Keratinocyte (primary cell): ENCODE measurements around the gene ZNF471. TPM values are rescaled to one million over a fixed set of nuclear protein-coding genes. Genes with fewer than 3 reads are reported as not detected.

Source experiments
- DNase-seq: peaks from one replicate; pipeline ENCODE4 v3.0.0-alpha.2; 2011; ENCODE audit warnings: low read depth, missing footprints, low spot score
- FAIRE-seq: peaks from 2 replicates; lab custom pipeline; 2011; peaks lifted over from hg19 to GRCh38; lab: Jason Lieb, UNC
- H2AFZ ChIP-seq: 2 replicates; pipeline ENCODE4 v1.6.0; 2012; ENCODE audit warnings: low read length, control low read depth, inconsistent platforms; ENCODE audit not compliant: control insufficient read depth
- H3K27ac ChIP-seq: 2 replicates; pipeline ENCODE4 v1.5.1; 2011; ENCODE audit warnings: low read length; ENCODE audit not compliant: control insufficient read depth, insufficient read depth
- H3K27me3 ChIP-seq: 3 replicates; pipeline ENCODE4 v1.6.0; 2011; ENCODE audit warnings: low read length; ENCODE audit not compliant: control insufficient read depth, insufficient read depth; ENCODE audit errors: extremely low read depth
- H3K36me3 ChIP-seq, 2 experiments: 2 replicates in 1 of 2; 3 replicates in 1 of 2; pipeline ENCODE4 v1.5.1; 2011; ENCODE audit warnings: low read length in 2 of 2, mild to moderate bottlenecking in 1 of 2; ENCODE audit not compliant: control insufficient read depth in 2 of 2, insufficient read depth in 2 of 2; ENCODE audit errors: extremely low read depth in 1 of 2
- H3K4me1 ChIP-seq: 3 replicates; pipeline ENCODE4 v1.5.1; 2011; ENCODE audit warnings: low read length; ENCODE audit not compliant: control insufficient read depth, insufficient read depth; ENCODE audit errors: extremely low read depth
- H3K4me2 ChIP-seq: 3 replicates; pipeline ENCODE4 v1.6.0; 2011; ENCODE audit warnings: low read depth, low read length; ENCODE audit not compliant: control insufficient read depth, insufficient read depth; ENCODE audit errors: extremely low read depth
- H3K4me3 ChIP-seq, 3 experiments: fragments of 200-600 bp in 1 of 3; sonication (generic) in 1 of 3; 2 replicates in 2 of 3; 3 replicates in 1 of 3; pipeline ENCODE4 v1.5.1; 2011 to 2016; ENCODE audit warnings: low read length in 3 of 3, mild to moderate bottlenecking in 3 of 3, control low read depth in 2 of 3, inconsistent platforms in 1 of 3, low read depth in 1 of 3, mixed read lengths in 1 of 3, mixed run types in 1 of 3, moderate library complexity in 1 of 3; ENCODE audit not compliant: control insufficient read depth in 2 of 3, insufficient read depth in 2 of 3; ENCODE audit errors: extremely low read depth in 1 of 3
- H3K79me2 ChIP-seq: 2 replicates; pipeline ENCODE4 v1.6.0; 2012; ENCODE audit warnings: low read length; ENCODE audit not compliant: control insufficient read depth, insufficient read depth
- H3K9ac ChIP-seq: 3 replicates; pipeline ENCODE4 v1.6.0; 2011; ENCODE audit warnings: low read length; ENCODE audit not compliant: control insufficient read depth, insufficient read depth; ENCODE audit errors: extremely low read depth
- H3K9me1 ChIP-seq: 3 replicates; pipeline ENCODE4 v1.6.0; 2011; ENCODE audit warnings: low read length; ENCODE audit not compliant: control insufficient read depth, insufficient read depth; ENCODE audit errors: extremely low read depth
- H3K9me3 ChIP-seq: 2 replicates; pipeline ENCODE4 v1.5.1; 2012; ENCODE audit warnings: low read depth, low read length; ENCODE audit not compliant: control insufficient read depth
- H4K20me1 ChIP-seq: 3 replicates; pipeline ENCODE4 v1.6.0; 2011; ENCODE audit warnings: low read length; ENCODE audit not compliant: control insufficient read depth, insufficient read depth; ENCODE audit errors: extremely low read depth
- CTCF ChIP-seq, 3 experiments: IDR thresholded peaks in 1 of 3; conservative IDR thresholded peaks in 1 of 3; optimal IDR thresholded peaks in 1 of 3; 2 replicates in 2 of 3; 3 replicates in 1 of 3; pipeline versions ENCODE3 to v1.5.1; 2011; ENCODE audit warnings: low read length in 3 of 3, mild to moderate bottlenecking in 3 of 3, moderate library complexity in 2 of 3, control low read depth in 1 of 3, inconsistent platforms in 1 of 3; ENCODE audit not compliant: insufficient read depth in 2 of 3; ENCODE audit errors: extremely low read depth in 1 of 3
- EZH2 ChIP-seq: IDR thresholded peaks from one replicate; pipeline ENCODE4 v1.6.1; 2012; ENCODE audit warnings: inconsistent platforms, mild to moderate bottlenecking, low read length, moderate library complexity
- dilution Hi-C: fragments of 300-500 bp; cut with MboI; formaldehyde crosslinking; loops from one replicate; pipeline ENCODE4 v1.7.0; 2020; ENCODE audit warnings: low sequenced_read_pairs; ENCODE audit not compliant: extremely low pct_ligation_motif_present
- polyA minus RNA-seq, 3 experiments: library from RNA; depleted of rRNA, polyadenylated mRNA; stranded (reverse); fragments of >200 nt; gene quantifications; 1 replicate in 1 of 3; 2 replicates in 1 of 3; 3 replicates in 1 of 3; pipeline ENCODE4 v1.2.3, GENCODE V29; 2011
- polyA plus RNA-seq, 5 experiments: library from polyadenylated mRNA; depleted of rRNA in 3 of 5; stranded (reverse) in 3 of 5; stranded (forward) in 1 of 5; unstranded in 1 of 5; fragments of >200 nt; gene quantifications; 1 replicate in 1 of 5; 2 replicates in 3 of 5; 3 replicates in 1 of 5; pipeline versions ENCODE4 v1.2.1 to v1.2.3, GENCODE V29; 2011 to 2012; ENCODE audit warnings: missing spikeins in 2 of 5, low read depth in 1 of 5, low replicate concordance in 1 of 5

Gene ZNF471
- polyA plus RNA-seq, result 1.8 to 5.8 TPM (median 5.1 TPM) in 3 replicates
- 3.6 TPM for polyA plus RNA-seq (2011; ENCODE audit: low read depth)
- polyA plus RNA-seq (2011; cell fraction: cytosol; rRNA removed), result 1.2 and 2.4 TPM in 2 replicates
- polyA plus RNA-seq (2011; cell fraction: nucleus; rRNA removed), result 20.9 and 21.5 TPM in 2 replicates
- polyA plus RNA-seq (2012; ENCODE audit: low replicate concordance), result 1.4 and 3.5 TPM in 2 replicates
- polyA minus RNA-seq, result 0.23 to 9.4 TPM (median 4.3 TPM) in 3 replicates
- polyA minus RNA-seq (2011; cell fraction: cytosol; rRNA and poly(A)+ RNA removed), result 1.5 TPM
- 3.8 and 7.7 TPM in 2 replicates for polyA minus RNA-seq (2011; cell fraction: nucleus; rRNA and poly(A)+ RNA removed)

DNA sequence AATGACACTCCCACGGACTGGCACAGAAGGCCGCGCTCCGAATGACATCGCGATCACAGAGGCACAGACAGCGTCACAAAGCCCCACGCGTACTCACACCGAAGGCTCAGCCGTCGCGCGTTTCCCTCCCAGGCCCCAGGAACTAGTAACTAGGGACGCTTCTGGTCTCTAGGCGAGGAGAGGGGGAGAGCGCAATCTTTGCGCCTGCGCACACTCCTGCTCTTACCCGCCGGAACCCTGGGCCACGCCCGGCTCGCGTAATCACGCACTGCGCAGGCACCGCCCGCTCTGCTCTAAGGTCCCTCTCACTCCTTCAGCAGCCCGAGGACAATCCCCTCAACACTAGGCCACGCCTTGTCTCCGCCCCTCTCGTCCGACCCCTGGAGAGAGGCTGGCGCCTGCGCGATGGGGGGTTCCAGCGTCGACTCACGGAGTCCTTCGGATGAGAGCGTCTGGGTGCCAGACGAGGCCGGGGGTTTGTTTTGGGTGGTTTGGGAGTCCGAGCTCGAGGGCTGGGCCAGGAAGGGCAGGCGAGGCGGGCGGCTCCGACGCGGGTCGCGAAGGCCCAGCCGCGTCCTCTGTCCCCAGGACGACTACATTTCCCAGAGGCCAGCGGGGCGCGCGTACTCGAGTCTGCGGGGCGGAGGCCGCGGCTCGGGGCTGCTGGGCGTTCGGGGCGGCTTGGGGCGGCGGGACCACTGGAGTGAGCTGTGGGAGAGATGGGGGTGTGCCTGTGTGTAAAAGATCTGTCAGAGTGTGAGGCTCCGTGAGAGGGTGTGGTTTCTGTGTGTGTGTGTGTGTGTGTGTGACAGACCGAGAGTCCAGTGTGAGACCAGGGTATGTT lies at the start of gene ZNF471:
Gene ZNF471 (plus strand): TSS at position 410 of the 844 bp plus-strand sequence. CDS start 3,717 bp downstream, outside the sequence.
- peak within 1 kb of the TSS; percentile 99 for H3K4me2 ChIP-seq
- H2AFZ ChIP-seq, result peak within 1 kb of the TSS; percentile 100
- H3K9me1 ChIP-seq, result no peaks in the 10 kb centered on the region
- H3K36me3 ChIP-seq, result no peaks in the 10 kb centered on the region
- H3K27ac ChIP-seq, result peak within 1 kb of the TSS; percentile 87
- peak; percentile 86 for DNase-seq
- TF ChIP-seq EZH2, result no peak
- no peaks in the 10 kb centered on the region for H4K20me1 ChIP-seq
- FAIRE-seq, result peak; percentile 85
- H3K79me2 ChIP-seq, result no peaks in the 10 kb centered on the region
- peak within 1 kb of the TSS; percentile 69 to 93 (median 89) for H3K4me3 ChIP-seq
- H3K9me3 ChIP-seq, result no peaks in the 10 kb centered on the region
- H3K9ac ChIP-seq, result peak within 1 kb of the TSS; percentile 90
- no peaks in the 10 kb centered on the region for H3K27me3 ChIP-seq
- dilution Hi-C loops, result no loop called here
- peaks cover 5% of the 10 kb centered on the region for H3K4me1 ChIP-seq

DNA sequence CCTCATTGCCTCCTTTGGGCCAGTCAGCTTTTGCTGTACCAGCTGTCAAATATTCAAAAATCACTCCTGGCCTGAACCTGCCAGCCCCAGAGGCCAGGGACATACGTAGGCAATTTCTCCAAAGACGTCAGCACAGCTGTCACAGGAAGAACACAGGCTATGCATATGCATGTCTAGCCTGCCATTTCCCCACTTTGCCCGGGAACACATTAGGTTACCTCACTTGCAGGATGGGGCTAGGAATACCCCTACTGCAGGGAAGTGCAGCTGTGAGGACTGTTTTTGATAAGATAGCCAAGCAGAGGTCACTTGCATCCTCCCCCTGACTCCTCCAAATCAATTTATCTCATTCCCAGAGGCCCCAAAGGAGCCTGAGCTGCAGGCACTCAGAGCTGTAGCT lies 33.3 kb upstream of the ZNF471 start:
- dilution Hi-C loops, result no loop called here
- H3K9ac ChIP-seq, result no peak overlapping the region
- no peaks in the 10 kb centered on the region for H4K20me1 ChIP-seq
- peaks cover 9% of the 10 kb centered on the region for H3K79me2 ChIP-seq
- DNase-seq (no peak), FAIRE-seq (no peak)
- no peak overlapping the region for H3K4me2 ChIP-seq
- no peaks in the 10 kb centered on the region for H3K4me1 ChIP-seq
- H3K27ac ChIP-seq, result no peak overlapping the region
- no peak overlapping the region for H3K4me3 ChIP-seq
- H3K9me3 ChIP-seq, result peaks cover 7% of the 10 kb centered on the region
- no peak for TF ChIP-seq EZH2
- TF ChIP-seq CTCF (optimal IDR thresholded peaks at IDR 0.05 in 1 of 3, IDR thresholded peaks at IDR 0.05 in 1 of 3, conservative IDR thresholded peaks at IDR 0.05 in 1 of 3; ENCODE audit: extremely low read depth in 1 of 3, insufficient read depth in 2 of 3, low read length in 3 of 3), result no peak
- no peak overlapping the region for H2AFZ ChIP-seq
- H3K27me3 ChIP-seq, result no peaks in the 10 kb centered on the region
- peaks cover 0 to 4% of the 10 kb centered on the region in 2 experiments for H3K36me3 ChIP-seq
- no peaks in the 10 kb centered on the region for H3K9me1 ChIP-seq
